Measurements from ENCODE around the gene SETD4.
"Not testable (repeated sequence)": the region's sequence is repeated elsewhere in the genome, so short reads cannot be mapped to it uniquely, and the experiment has no call there.

The SETD4 gene, protein sequence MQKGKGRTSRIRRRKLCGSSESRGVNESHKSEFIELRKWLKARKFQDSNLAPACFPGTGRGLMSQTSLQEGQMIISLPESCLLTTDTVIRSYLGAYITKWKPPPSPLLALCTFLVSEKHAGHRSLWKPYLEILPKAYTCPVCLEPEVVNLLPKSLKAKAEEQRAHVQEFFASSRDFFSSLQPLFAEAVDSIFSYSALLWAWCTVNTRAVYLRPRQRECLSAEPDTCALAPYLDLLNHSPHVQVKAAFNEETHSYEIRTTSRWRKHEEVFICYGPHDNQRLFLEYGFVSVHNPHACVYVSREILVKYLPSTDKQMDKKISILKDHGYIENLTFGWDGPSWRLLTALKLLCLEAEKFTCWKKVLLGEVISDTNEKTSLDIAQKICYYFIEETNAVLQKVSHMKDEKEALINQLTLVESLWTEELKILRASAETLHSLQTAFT

GRCh38 chr21:36060159-36060921 lies at the start of gene SETD4:
SETD4 (minus strand) TSS chr21:36060526; CDS start chr21:36058888, 1,638 bp downstream.
- Histone ChIP-seq H3K27ac (ENCODE audit: low read depth, low read length) (peak within 1 kb of the TSS; percentile 71; the same call in 1 of the 2 replicates), H3K36me3 (ENCODE audit: control insufficient read depth, insufficient read depth, low read length) (peaks cover 34% of the 10 kb centered on the region), H3K9ac (ENCODE audit: low read length) (peak within 1 kb of the TSS; percentile 93), H3K4me1 (ENCODE audit: control insufficient read depth, insufficient read depth, low read length) (peaks cover 8% of the 10 kb centered on the region; the same call in 1 of the 2 replicates), H3K4me3 (ENCODE audit: low read depth, low read length) (peak within 1 kb of the TSS; percentile 97), H3K9me3 (ENCODE audit: control insufficient read depth, insufficient read depth, low read depth, low read length) (peaks cover 2% of the 10 kb centered on the region; the same call in 1 of the 2 replicates), H3K27me3 (ENCODE audit: control insufficient read depth, insufficient read depth, low read length) (no peaks in the 10 kb centered on the region)

DNA sequence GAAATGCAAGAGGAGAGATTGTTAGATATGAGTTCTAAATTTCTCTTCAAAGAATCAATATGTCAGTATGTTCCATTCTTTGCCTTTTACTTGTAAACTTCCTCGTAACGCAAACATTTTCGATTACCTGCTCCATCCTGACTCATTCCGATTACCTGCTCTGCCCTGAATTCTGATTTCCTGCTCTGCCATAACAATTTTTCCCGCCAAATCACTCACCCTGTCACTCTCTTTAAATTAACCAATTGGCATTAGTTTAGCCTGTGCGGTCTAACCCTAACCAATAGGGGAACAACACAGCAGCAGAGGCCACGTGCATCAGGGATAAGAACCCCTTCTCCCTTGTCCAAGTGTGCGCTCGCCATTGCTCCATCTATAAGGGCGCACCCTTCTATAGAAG lies 49.5 kb upstream of the SETD4 start:
- peaks cover 20% of the 10 kb centered on the region for H3K4me1 ChIP-seq (ENCODE audit: control insufficient read depth, insufficient read depth, low read length)
- no peak overlapping the region for H3K9ac ChIP-seq (ENCODE audit: low read length)
- peaks cover 37% of the 10 kb centered on the region for H3K36me3 ChIP-seq (ENCODE audit: control insufficient read depth, insufficient read depth, low read length)
- H3K27me3 ChIP-seq (ENCODE audit: control insufficient read depth, insufficient read depth, low read length) = no peaks in the 10 kb centered on the region
- H3K9me3 ChIP-seq (ENCODE audit: control insufficient read depth, insufficient read depth, low read depth, low read length) = peaks cover 11% of the 10 kb centered on the region; the same call in 1 of the 2 replicates
- no peak overlapping the region for H3K4me3 ChIP-seq (ENCODE audit: low read depth, low read length)
- H3K27ac ChIP-seq (ENCODE audit: low read depth, low read length) = no peak overlapping the region

GRCh38 chr21:36105327-36105842 lies 45.1 kb upstream of the SETD4 start:
- Histone ChIP-seq H3K9me3 (ENCODE audit: control insufficient read depth, insufficient read depth, low read depth, low read length) (peaks cover 29% of the 10 kb centered on the region; the same call in 1 of the 2 replicates), H3K4me1 (ENCODE audit: control insufficient read depth, insufficient read depth, low read length) (peaks cover 14% of the 10 kb centered on the region; the same call in 1 of the 2 replicates), H3K36me3 (ENCODE audit: control insufficient read depth, insufficient read depth, low read length) (peaks cover 29% of the 10 kb centered on the region), H3K4me3 (ENCODE audit: low read depth, low read length) (peak overlapping the region; percentile 77), H3K27me3 (ENCODE audit: control insufficient read depth, insufficient read depth, low read length) (no peaks in the 10 kb centered on the region), H3K27ac (ENCODE audit: low read depth, low read length) (peak overlapping the region; percentile 76; the same call in 1 of the 2 replicates), H3K9ac (ENCODE audit: low read length) (peak overlapping the region; percentile 99)

- Histone ChIP-seq H3K4me1 (ENCODE audit: control insufficient read depth, insufficient read depth, low read length) (peaks cover 16% of the 10 kb centered on the region; the same call in 1 of the 2 replicates), H3K27ac (ENCODE audit: low read depth, low read length) (peak overlapping the region; percentile 76), H3K36me3 (ENCODE audit: control insufficient read depth, insufficient read depth, low read length) (peaks cover 22% of the 10 kb centered on the region), H3K9ac (ENCODE audit: low read length) (peak overlapping the region; percentile 99), H3K4me3 (ENCODE audit: low read depth, low read length) (peak overlapping the region; percentile 77), H3K27me3 (ENCODE audit: control insufficient read depth, insufficient read depth, low read length) (no peaks in the 10 kb centered on the region), H3K9me3 (ENCODE audit: control insufficient read depth, insufficient read depth, low read depth, low read length) (peaks cover 24% of the 10 kb centered on the region; the same call in 1 of the 2 replicates)
Observed at GRCh38 chr21:36104317-36105300, 44.3 kb upstream of the SETD4 start.

DNA sequence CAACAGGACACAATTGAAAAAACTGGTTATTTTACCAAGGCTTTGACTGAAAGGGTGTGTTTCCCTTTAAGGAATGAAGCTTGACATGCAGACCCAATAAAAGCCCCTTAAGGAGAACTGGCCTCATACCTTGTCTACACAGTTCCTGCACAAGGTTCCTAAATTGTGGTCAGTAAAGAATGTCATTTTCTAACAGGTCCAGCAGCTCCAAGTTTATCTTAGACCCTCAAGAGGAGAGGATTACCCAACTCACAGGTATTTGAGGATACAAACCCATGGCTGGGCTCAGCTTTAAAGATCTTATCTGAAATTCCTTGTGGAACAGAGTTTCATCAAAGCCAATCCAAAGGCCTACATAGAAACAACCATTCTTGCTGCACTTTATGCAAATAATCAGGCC lies 43.1 kb upstream of the SETD4 start:
- H3K9ac ChIP-seq (ENCODE audit: low read length) = no peak overlapping the region
- peaks cover 29% of the 10 kb centered on the region; the same call in 1 of the 2 replicates for H3K9me3 ChIP-seq (ENCODE audit: control insufficient read depth, insufficient read depth, low read depth, low read length)
- peaks cover 11% of the 10 kb centered on the region for H3K36me3 ChIP-seq (ENCODE audit: control insufficient read depth, insufficient read depth, low read length)

GRCh38 chr21:36100971-36101641 lies 40.8 kb upstream of the SETD4 start:
- H3K27me3 ChIP-seq (ENCODE audit: control insufficient read depth, insufficient read depth, low read length) = no peaks in the 10 kb centered on the region
- H3K4me1 ChIP-seq (ENCODE audit: control insufficient read depth, insufficient read depth, low read length) = peaks cover 40% of the 10 kb centered on the region
- no peak overlapping the region for H3K4me3 ChIP-seq (ENCODE audit: low read depth, low read length)
- peak overlapping the region; percentile 93; the same call in 1 of the 2 replicates for H3K27ac ChIP-seq (ENCODE audit: low read depth, low read length)
- H3K9me3 ChIP-seq (ENCODE audit: control insufficient read depth, insufficient read depth, low read depth, low read length) = peaks cover 24% of the 10 kb centered on the region; the same call in 1 of the 2 replicates
- H3K9ac ChIP-seq (ENCODE audit: low read length) = peak overlapping the region; percentile 87
- no peaks in the 10 kb centered on the region for H3K36me3 ChIP-seq (ENCODE audit: control insufficient read depth, insufficient read depth, low read length)

More for the DNA sequence above, 43.1 kb upstream of the SETD4 start:
- peaks cover 26% of the 10 kb centered on the region for H3K4me1 ChIP-seq (ENCODE audit: control insufficient read depth, insufficient read depth, low read length)
- no peak overlapping the region for H3K4me3 ChIP-seq (ENCODE audit: low read depth, low read length)
- no peak overlapping the region for H3K27ac ChIP-seq (ENCODE audit: low read depth, low read length)
- no peaks in the 10 kb centered on the region for H3K27me3 ChIP-seq (ENCODE audit: control insufficient read depth, insufficient read depth, low read length)

- Histone ChIP-seq H3K9me3 (ENCODE audit: control insufficient read depth, insufficient read depth, low read depth, low read length) (peaks cover 31% of the 10 kb centered on the region; the same call in 1 of the 2 replicates), H3K27ac (ENCODE audit: low read depth, low read length) (peak overlapping the region; percentile 93), H3K4me1 (ENCODE audit: control insufficient read depth, insufficient read depth, low read length) (peaks cover 35% of the 10 kb centered on the region)
- not testable (repeated sequence) for H3K9ac ChIP-seq (ENCODE audit: low read length); H3K27me3 ChIP-seq (ENCODE audit: control insufficient read depth, insufficient read depth, low read length); H3K36me3 ChIP-seq (ENCODE audit: control insufficient read depth, insufficient read depth, low read length); H3K4me3 ChIP-seq (ENCODE audit: low read depth, low read length)
Observed at GRCh38 chr21:36099695-36100211, 39.4 kb upstream of the SETD4 start.

- H3K4me1 ChIP-seq (ENCODE audit: control insufficient read depth, insufficient read depth, low read length) = peaks cover 34% of the 10 kb centered on the region
- H3K4me3 ChIP-seq (ENCODE audit: low read depth, low read length) = no peak overlapping the region; the same call in 1 of the 2 replicates
- peak overlapping the region; percentile 87 for H3K27ac ChIP-seq (ENCODE audit: low read depth, low read length)
- no peaks in the 10 kb centered on the region for H3K36me3 ChIP-seq (ENCODE audit: control insufficient read depth, insufficient read depth, low read length)
- peaks cover 35% of the 10 kb centered on the region for H3K9me3 ChIP-seq (ENCODE audit: control insufficient read depth, insufficient read depth, low read depth, low read length)
- no peaks in the 10 kb centered on the region for H3K27me3 ChIP-seq (ENCODE audit: control insufficient read depth, insufficient read depth, low read length)
- H3K9ac ChIP-seq (ENCODE audit: low read length) = peak overlapping the region; percentile 83
Observed at GRCh38 chr21:36099000-36099399, 38.7 kb upstream of the SETD4 start.

- Histone ChIP-seq H3K27me3 (ENCODE audit: control insufficient read depth, insufficient read depth, low read length) (no peaks in the 10 kb centered on the region), H3K4me1 (ENCODE audit: control insufficient read depth, insufficient read depth, low read length) (peaks cover 34% of the 10 kb centered on the region), H3K27ac (ENCODE audit: low read depth, low read length) (peak overlapping the region; percentile 87), H3K9ac (ENCODE audit: low read length) (peak overlapping the region; percentile 83), H3K9me3 (ENCODE audit: control insufficient read depth, insufficient read depth, low read depth, low read length) (peaks cover 38% of the 10 kb centered on the region), H3K4me3 (ENCODE audit: low read depth, low read length) (no peak overlapping the region; the same call in 1 of the 2 replicates), H3K36me3 (ENCODE audit: control insufficient read depth, insufficient read depth, low read length) (no peaks in the 10 kb centered on the region)
Observed at GRCh38 chr21:36098182-36098532, 37.8 kb upstream of the SETD4 start.
